T-helper 1 cell (primary cell): ENCODE data around the gene CYB5R4.

ENCODE experiments used
- DNase-seq, 5 donors: peaks; one replicate each; pipeline ENCODE4 v3.0.0-alpha.2; 2012 to 2020

CYB5R4 gene

DNA sequence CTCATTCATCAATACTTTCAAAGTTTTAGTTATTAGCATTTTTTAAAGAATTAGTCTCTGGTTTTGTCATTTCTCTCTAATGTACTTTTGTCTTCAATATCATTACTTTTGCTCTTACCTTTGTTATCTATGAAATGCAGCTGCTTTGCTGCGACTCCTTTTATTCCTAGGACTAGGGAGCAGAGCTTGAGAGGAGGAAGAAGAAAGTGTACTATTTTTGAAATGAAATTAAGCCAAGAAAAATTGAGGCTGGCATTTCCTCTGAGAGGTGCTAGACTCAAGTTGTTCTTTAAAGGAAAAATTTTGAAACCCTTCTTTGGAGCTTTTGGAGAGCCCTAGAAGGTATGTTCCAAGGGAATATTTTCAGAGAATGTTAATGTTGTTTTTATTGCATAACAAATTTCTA lies 125.8 kb downstream of the CYB5R4 start:
- no peak for DNase-seq

- no peak for DNase-seq
Observed at GRCh38 chr6:83985715-83986114, 126.2 kb downstream of the CYB5R4 start.

DNA sequence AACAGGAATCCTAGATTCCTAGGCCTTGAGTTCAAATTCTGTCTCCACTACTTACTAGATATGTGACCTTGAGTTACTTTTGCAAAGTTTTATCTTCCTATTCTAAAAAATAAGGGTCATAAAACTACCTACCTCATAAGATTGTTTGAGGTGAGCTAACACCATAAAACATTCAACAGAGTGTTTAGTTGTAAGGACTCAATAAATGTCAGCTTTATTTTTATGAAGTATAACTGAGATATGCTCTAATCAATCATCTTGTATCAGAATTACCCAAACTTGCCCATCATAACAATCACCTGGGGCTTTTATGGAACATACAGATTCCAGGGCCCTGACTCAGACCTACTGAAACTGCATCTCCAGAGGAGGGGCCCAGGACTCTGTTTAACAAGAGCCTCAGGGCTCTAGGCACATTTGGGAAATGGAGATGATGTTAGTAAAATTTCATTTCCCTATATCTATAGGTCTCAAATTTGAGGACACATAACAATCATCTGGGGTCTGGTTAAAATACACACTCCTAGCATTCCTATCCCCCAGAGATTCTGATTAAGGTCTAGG lies 138.6 kb downstream of the CYB5R4 start:
- DNase-seq, result no peak

GRCh38 chr6:84001119-84001518 lies 141.6 kb downstream of the CYB5R4 start:
- DNase-seq, result no peak

GRCh38 chr6:84002226-84002625 lies 142.7 kb downstream of the CYB5R4 start:
- no peak for DNase-seq

- no peak for DNase-seq
Observed at GRCh38 chr6:84003131-84003530, 143.6 kb downstream of the CYB5R4 start.

GRCh38 chr6:84003654-84004053 lies 144.2 kb downstream of the CYB5R4 start:
- DNase-seq, result no peak

- no peak for DNase-seq
Observed at GRCh38 chr6:84007871-84008270, 148.4 kb downstream of the CYB5R4 start.

DNA sequence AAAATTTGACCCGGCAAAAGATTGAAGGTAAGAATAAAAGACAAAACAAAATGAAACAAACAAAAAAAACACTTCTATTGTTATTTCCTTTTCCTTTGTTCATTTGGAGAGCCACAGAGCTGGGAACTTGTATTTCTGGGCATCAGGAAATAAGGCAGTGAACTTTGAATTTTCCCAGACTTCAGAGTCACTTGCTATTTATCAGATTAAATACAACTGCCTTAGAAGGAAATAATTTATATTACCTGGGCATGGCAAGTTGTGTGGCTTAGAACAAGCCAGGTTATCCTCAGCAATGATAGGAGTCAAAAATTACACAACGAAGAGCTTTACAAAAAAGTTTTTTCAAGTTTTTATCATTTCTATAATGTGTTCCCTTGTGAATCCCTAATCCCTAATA lies 153.9 kb downstream of the CYB5R4 start:
- no peak for DNase-seq

DNA sequence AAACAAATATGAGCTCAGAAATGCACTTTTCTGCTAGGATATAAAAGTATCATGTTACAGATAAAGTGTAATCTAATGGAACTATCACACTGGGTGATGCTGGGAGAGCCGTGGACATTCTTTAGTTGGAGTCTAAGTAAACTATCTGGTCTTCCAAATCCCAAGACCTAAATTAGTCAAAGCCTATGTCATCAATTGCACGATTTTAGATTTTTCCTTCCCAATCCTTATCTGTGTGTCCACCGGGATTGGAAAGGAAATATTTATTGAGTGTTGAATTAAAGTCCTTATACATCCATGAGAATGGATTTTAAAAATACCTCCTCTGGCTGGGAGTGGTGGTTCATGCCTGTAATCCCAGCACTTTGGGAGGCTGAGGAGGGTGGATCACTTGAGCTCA lies 154.4 kb downstream of the CYB5R4 start:
- DNase-seq, result no peak

DNA sequence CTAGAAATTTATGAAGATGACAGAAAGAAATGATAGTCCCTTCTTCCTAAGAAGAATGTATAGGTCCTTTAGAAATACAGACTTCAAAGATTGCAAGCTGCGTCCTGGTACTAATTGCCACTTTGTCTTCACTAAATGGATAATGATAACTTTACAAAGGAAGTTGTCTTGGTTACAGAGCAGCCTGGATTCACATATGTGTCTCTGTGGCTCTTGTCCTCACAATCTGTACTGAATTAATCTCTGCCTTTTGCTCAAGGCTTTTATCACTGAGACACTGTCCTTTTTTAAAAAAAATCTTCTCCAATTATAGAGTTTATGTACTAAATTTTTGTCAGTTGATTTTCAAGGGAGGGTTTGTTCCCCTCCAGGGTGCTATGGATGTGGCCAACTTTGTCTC lies 156.5 kb downstream of the CYB5R4 start:
- DNase-seq, result no peak
